Psoas muscle (tissue), 8 donors: ENCODE results near the gene KLK3. TPM values are rescaled to one million over a fixed set of nuclear protein-coding genes. Genes with fewer than 3 reads are reported as not detected.

Experiments
- ATAC-seq, 4 donors: fragments of 200-7000 bp; cut with Tn5 transposase; one replicate each; pipeline ENCODE4 v1.9.1; 2020; ENCODE audit warnings: moderate library complexity in 3 of 4, mild to moderate bottlenecking in 2 of 4
- DNase-seq, 2 donors: peaks; one replicate each; pipeline ENCODE4 v3.0.0-alpha.2; 2020
- H3K27ac ChIP-seq: fragments of 200-600 bp; one replicate; pipeline ENCODE4 v1.8.0; 2022
- H3K27me3 ChIP-seq, 3 donors: fragments of 200-600 bp in 1 of 3; one replicate each; pipeline versions ENCODE4 v1.6.1 to v1.8.0; 2013 to 2022; ENCODE audit warnings: low read length in 2 of 3, mild to moderate bottlenecking in 2 of 3, moderate library complexity in 1 of 3; ENCODE audit not compliant: insufficient read depth in 3 of 3
- H3K36me3 ChIP-seq, 2 donors: fragments of 200-600 bp in 1 of 2; one replicate each; pipeline versions ENCODE4 v1.6.1 to v1.8.0; 2013 to 2022; ENCODE audit warnings: low read depth in 1 of 2, mild to moderate bottlenecking in 1 of 2, moderate library complexity in 1 of 2; ENCODE audit not compliant: insufficient read depth in 1 of 2
- H3K4me1 ChIP-seq: fragments of 200-600 bp; one replicate; pipeline ENCODE4 v1.8.0; 2022
- H3K4me3 ChIP-seq: fragments of 200-600 bp; one replicate; pipeline ENCODE4 v1.8.0; 2022; ENCODE audit warnings: mild to moderate bottlenecking
- H3K9me3 ChIP-seq: fragments of 200-600 bp; one replicate; pipeline ENCODE4 v1.8.0; 2022
- CTCF ChIP-seq: fragments of 200-600 bp; IDR thresholded peaks from one replicate; pipeline ENCODE4 v1.8.0; 2022; ENCODE audit warnings: antibody characterized with exemption
- WGBS, 3 donors: extraction: QIAGEN DNeasy Blood & Tissue Kit; methylation state at CpG; one replicate each; pipeline versions ENCODE4 v1.1.6 to v1.1.7; 2013; 5-methylcytosine and 5-hydroxymethylcytosine counted together
- intact Hi-C, 2 donors: fragments of 100-400 bp; cut with DNase I; formaldehyde crosslinking; loops; one replicate each; pipeline versions ENCODE4 v1.11.0 to v1.14.2; 2022
- polyA plus RNA-seq, 3 donors: library from polyadenylated mRNA; stranded (reverse); fragments of 200-250 nt; gene quantifications; one replicate each; pipeline ENCODE4 v1.2.3, GENCODE V29; 2013
- total RNA-seq, 4 donors: library from RNA; stranded (reverse); fragmentation: NEBNext Ultra II Directional in 2 of 4; extraction: Animal tissue kit (Norgen Biotek cat#: 25700) in 2 of 4; gene quantifications; one replicate each; pipeline versions ENCODE4 v1.2.1 to v1.2.4, GENCODE V29; 2021 to 2023
- donor health status: healthy with polysubstance abuse.
- donor health status: DM: no; HTN: no; CAD: no; lungs with moderate emphysema.
- donor health status: Bipolar disorder and iron deficiency.
- donor health status: healthy.
- donor health status: DM: yes; HTN: yes; CAD: no.
- donor health status: DM: no; HTN: no; CAD: no.
- donor health status: DM: no; HTN: no; CAD: no.
- donor health status: DM: yes; HTN: yes; CAD: no.

Gene KLK3
- total and polyA plus RNA-seq, 7 donors: not detected

GRCh38 chr19:50874211-50874610 is 19.5 kb downstream of the KLK3 start:
- Histone ChIP-seq H3K36me3 (no peaks in the 10 kb centered on the region), H3K27ac (no peak overlapping the region), H3K4me1 (no peaks in the 10 kb centered on the region), H3K27me3 (peaks cover 0 to 19% (median 3%) of the 10 kb centered on the region in 3 donors), H3K9me3 (no peaks in the 10 kb centered on the region), H3K4me3 (no peak overlapping the region)
- WGBS, 3 donors: 61 to 70% (median 70%) methylated on average over 5 of the region's 5 CpGs
- intact Hi-C loops: no loop called here
- TF ChIP-seq CTCF: no peak
- DNase-seq (no peak), ATAC-seq (no peak)

GRCh38 chr19:50875795-50876422 is 21.2 kb downstream of the KLK3 start:
- no peak overlapping the region for H3K4me3 ChIP-seq
- H3K4me1 ChIP-seq: no peaks in the 10 kb centered on the region
- H3K27ac ChIP-seq: no peak overlapping the region
- 31 to 52% (median 39%) methylated on average over 8 to 9 of the region's 9 CpGs for WGBS, 3 donors
- intact Hi-C loops: no loop called here
- no peak for TF ChIP-seq CTCF
- no peak for ATAC-seq
- DNase-seq: no peak
- H3K36me3 ChIP-seq: no peaks in the 10 kb centered on the region
- no peaks in the 10 kb centered on the region for H3K9me3 ChIP-seq
- peaks cover 0 to 19% (median 3%) of the 10 kb centered on the region in 3 donors for H3K27me3 ChIP-seq

- Histone ChIP-seq H3K36me3 (no peaks in the 10 kb centered on the region), H3K27ac (no peak overlapping the region), H3K4me1 (no peaks in the 10 kb centered on the region), H3K4me3 (no peak overlapping the region), H3K9me3 (no peaks in the 10 kb centered on the region), H3K27me3 (peaks cover 0 to 19% (median 3%) of the 10 kb centered on the region in 3 donors)
- no peak for DNase-seq
- no peak for ATAC-seq
- intact Hi-C loops: no loop called here
- WGBS, 3 donors: 24 to 43% (median 32%) methylated on average over 7 of the region's 7 CpGs
- no peak for TF ChIP-seq CTCF
Measured at GRCh38 chr19:50876456-50876855, 21.7 kb downstream of the KLK3 start.

GRCh38 chr19:50877338-50877737 is 22.6 kb downstream of the KLK3 start:
- intact Hi-C loops: no loop called here
- Histone ChIP-seq H3K9me3 (no peaks in the 10 kb centered on the region), H3K4me3 (no peak overlapping the region), H3K27me3 (peaks cover 0 to 19% (median 3%) of the 10 kb centered on the region in 3 donors), H3K4me1 (no peaks in the 10 kb centered on the region), H3K27ac (no peak overlapping the region), H3K36me3 (no peaks in the 10 kb centered on the region)
- TF ChIP-seq CTCF: no peak
- ATAC-seq (no peak), DNase-seq (no peak)
- 38 to 59% (median 43%) methylated on average over 6 to 8 of the region's 8 CpGs for WGBS, 3 donors

GRCh38 chr19:50878851-50879250 is 24.1 kb downstream of the KLK3 start:
- Histone ChIP-seq H3K9me3 (no peaks in the 10 kb centered on the region), H3K27me3 (peaks cover 0 to 14% (median 3%) of the 10 kb centered on the region in 3 donors)

More at GRCh38 chr19:50878851-50879250, 24.1 kb downstream of the KLK3 start:
- DNase-seq: no peak
- H3K36me3 ChIP-seq: no peaks in the 10 kb centered on the region
- intact Hi-C loops: no loop called here
- no peak for TF ChIP-seq CTCF
- no peaks in the 10 kb centered on the region for H3K4me1 ChIP-seq
- H3K4me3 ChIP-seq: no peak overlapping the region
- H3K27ac ChIP-seq: no peak overlapping the region
- 61 to 63% (median 62%) methylated on average over 5 of the region's 5 CpGs for WGBS, 3 donors
- ATAC-seq: no peak
